Activated naive CD8-positive, alpha-beta T cell treated with anti-CD3 and anti-CD28 coated beads, Interleukin-2, amount 50 U/mL, for 24 hours (primary cell): ENCODE measurements around the gene TFDP1.
"Not testable (repeated sequence)": the region's sequence is repeated elsewhere in the genome, so short reads cannot be mapped to it uniquely, and the experiment has no call there.

ENCODE experiments used
- ATAC-seq: fragments of 150-1000 bp; cut with Tn5 transposase; one replicate; pipeline ENCODE4 v1.10.0; 2021
- DNase-seq: peaks from one replicate; pipeline ENCODE4 v3.0.0; 2021
- H3K27ac Mint-ChIP-seq: one replicate; pipeline ENCODE4 v1.8.0; 2021; ENCODE audit warnings: mild to moderate bottlenecking, mixed read lengths
- H3K27me3 Mint-ChIP-seq: one replicate; pipeline ENCODE4 v1.8.0; 2021; ENCODE audit warnings: mixed read lengths
- H3K36me3 Mint-ChIP-seq: one replicate; pipeline ENCODE4 v1.8.0; 2021; ENCODE audit warnings: low read depth, mixed read lengths
- H3K4me1 Mint-ChIP-seq: one replicate; pipeline ENCODE4 v1.8.0; 2021; ENCODE audit warnings: mixed read lengths
- H3K4me3 Mint-ChIP-seq: one replicate; pipeline ENCODE4 v1.8.0; 2021; ENCODE audit warnings: mild to moderate bottlenecking, moderate library complexity, mixed read lengths
- H3K9me3 Mint-ChIP-seq: one replicate; pipeline ENCODE4 v1.8.0; 2021; ENCODE audit warnings: mixed read lengths

TFDP1 gene

DNA sequence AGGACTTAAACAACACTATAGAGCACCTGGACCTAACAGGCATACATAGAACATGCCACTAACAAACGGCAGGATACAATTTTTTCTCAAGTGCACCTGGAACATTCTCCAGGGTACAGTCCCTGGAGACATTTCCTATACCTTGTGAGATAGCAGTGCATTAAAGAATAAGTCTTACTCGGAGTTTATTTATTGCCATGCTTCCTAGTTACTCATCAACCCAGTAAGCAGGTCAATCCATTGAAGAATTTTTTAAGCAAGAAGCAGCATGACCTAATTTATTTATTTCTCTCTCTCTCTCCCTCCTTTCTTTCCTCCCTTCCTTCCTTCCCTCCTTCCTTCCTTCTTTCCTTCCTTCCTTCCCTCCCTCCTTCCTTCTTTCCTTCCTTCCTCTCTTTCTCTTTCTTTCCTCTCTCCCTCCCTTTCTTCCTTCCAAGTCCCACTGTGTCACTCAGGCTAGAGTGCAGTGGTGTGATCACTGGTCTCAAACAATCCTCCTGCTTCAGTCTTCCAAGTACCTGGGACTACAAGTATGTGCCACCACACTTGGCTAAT, 6.6 kb upstream of the TFDP1 start:
- no peak for ATAC-seq
- Mint-ChIP-seq H3K4me1 (no peaks in the 10 kb centered on the region), H3K4me3 (no peak overlapping the region), H3K9me3 (peaks cover 18% of the 10 kb centered on the region), H3K27ac (no peak overlapping the region), H3K36me3 (no peaks in the 10 kb centered on the region), H3K27me3 (peaks cover 4% of the 10 kb centered on the region)
- no peak for DNase-seq

DNA sequence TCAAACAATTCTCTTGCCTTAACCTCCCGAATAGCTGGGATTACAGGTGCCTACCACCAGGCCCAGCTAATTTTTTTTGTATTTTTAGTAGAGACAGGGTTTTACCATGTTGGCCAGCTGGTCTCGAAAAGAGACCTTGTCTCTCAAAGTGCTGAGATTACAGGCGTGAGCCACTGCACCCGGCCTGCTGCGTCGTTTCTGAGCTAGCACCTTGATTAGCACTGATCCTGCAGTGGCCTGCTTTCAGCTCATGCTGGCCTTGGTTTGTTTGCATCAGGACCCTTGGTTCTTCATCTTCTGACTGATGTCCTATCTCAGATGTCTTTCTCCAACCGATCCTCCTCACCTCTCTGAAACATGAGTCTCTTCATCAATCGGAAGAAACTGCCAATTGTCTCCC, 4.9 kb upstream of the TFDP1 start:
- H3K27me3 Mint-ChIP-seq: peaks cover 4% of the 10 kb centered on the region
- no peak for ATAC-seq
- peaks cover 13% of the 10 kb centered on the region for H3K9me3 Mint-ChIP-seq
- DNase-seq: no peak
- no peaks in the 10 kb centered on the region for H3K36me3 Mint-ChIP-seq
- no peak overlapping the region for H3K27ac Mint-ChIP-seq
- H3K4me3 Mint-ChIP-seq: no peak overlapping the region
- peaks cover 4% of the 10 kb centered on the region for H3K4me1 Mint-ChIP-seq

DNA sequence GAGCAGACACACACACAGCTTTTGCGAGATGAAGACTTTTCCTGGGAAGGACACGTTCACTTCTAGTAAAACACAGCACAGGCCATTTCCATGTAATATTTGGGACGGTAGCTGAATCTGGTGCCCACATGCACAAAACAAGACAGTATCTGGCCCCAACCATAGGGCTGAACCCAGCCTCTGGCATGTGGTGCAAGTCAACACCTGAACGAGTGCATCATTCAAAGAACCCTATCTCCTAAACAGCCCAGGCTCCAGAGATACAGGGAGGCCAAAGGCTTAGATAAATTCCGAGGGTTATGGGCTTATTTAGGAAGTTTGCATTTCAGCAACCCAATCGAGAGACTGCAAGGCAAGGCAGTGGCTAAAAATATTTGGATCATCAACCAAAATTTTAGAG, 2.7 kb upstream of the TFDP1 start:
- Mint-ChIP-seq H3K27ac (no peak overlapping the region), H3K4me1 (peaks cover 17% of the 10 kb centered on the region), H3K9me3 (peaks cover 9% of the 10 kb centered on the region), H3K36me3 (peaks cover 15% of the 10 kb centered on the region), H3K4me3 (no peak overlapping the region), H3K27me3 (peaks cover under 1% of the 10 kb centered on the region)
- DNase-seq (no peak), ATAC-seq (no peak)

DNA sequence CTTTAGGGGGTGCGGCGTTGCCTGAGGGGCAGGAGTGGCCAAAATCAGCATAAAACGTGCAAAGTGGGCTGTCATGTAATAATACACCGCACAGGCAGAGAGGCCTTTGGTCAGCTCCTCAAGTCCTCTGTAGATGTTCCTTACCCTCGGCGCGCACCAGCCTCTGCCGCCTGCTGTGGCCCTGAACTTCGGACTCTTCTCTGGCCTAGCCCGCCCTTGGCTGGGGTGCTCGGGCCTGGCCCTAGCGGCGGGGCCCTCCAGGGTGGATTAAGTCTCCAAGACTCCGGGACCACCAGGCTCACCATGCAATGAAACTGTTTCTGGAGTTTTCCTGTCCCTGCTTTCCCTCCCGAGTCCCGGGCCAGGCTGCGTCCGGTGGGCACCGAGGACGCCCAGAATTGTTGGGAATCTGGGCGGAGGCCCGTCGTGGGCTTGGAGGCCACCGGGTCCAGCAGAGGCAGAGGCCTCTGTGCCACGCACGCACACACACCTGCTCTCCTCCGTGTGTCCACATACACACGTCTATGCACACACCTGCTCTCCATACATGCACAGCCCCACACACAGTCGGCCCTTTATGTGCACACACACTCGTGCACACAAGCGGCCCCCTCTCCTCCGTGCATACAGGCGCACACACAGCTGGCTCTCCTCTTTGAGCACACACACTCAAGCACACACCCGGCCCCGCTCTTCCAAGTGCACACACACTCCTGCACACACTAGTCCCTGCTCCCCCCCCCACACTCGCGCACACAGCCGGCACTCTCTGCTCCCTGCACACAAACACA, 1.5 kb upstream of the TFDP1 start:
- H3K36me3 Mint-ChIP-seq: peaks cover 25% of the 10 kb centered on the region
- no peaks in the 10 kb centered on the region for H3K9me3 Mint-ChIP-seq
- DNase-seq (no peak), ATAC-seq (no peak)
- H3K4me3 Mint-ChIP-seq: peak overlapping the region; percentile 60
- H3K27me3 Mint-ChIP-seq: no peaks in the 10 kb centered on the region
- peaks cover 28% of the 10 kb centered on the region for H3K4me1 Mint-ChIP-seq
- H3K27ac Mint-ChIP-seq: no peak overlapping the region

DNA sequence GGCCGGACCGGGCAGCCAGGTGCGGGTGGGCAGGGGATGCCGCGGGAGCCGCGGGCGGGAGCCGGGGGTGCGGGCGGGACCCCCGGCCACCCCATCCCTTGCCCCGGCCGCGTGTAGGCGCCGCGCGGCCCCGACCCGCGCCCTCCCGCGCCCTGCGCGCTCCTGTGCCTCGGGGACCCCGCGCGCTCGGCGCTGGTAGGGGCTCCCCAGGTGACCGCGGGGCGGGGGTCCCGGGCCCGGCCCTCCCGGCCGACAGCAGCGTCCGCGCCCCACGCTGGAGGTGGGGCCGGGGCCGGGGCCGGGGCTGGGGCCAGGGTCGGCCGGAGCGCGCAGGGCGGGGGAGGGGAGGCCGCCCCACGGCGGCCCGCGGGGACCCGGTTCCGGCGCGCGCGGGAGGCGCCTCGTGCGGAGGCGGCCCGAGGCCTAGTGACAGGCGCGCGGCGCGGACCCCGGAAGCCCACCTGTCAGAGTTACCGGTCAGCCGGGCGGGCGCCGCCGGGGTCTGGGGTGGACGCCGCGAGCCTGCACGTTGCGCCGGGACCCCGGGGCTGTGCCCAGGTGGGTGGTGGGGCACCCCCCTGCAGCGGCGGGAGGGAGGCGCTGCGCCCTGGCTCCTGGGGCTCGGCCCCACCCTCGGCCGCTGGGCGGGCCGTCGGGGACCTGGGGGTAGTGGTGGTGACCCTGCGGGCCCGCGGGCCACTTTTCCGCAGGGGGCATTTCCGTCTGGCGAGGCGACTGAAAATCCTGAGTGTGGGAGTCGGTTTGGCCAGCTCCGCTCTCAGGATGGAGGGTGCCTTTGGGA, 518 bp downstream of the TFDP1 start:
- H3K27ac Mint-ChIP-seq: peak overlapping the region; percentile 90
- DNase-seq: peak; percentile 39

DNA sequence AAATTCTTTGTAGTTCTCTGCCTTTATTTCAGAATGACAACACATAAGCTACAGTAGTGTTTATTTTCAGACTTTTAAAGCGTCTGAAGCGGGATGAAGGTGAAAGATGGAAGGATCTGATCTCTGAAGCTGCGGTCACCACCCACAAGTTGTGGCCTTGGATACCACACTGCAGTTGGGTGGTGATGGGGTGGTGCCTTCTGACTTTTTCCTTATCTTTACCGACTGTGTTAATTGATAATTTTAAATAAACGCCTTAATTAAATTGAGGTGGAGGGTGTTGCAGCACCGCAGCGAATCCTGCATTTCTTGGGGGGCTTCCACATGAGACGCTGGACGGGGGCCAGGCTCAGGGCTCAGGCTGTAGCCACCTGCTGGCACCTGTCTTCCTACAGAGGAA, 1.3 kb downstream of the TFDP1 start:
- DNase-seq (no peak), ATAC-seq (no peak)
- peak overlapping the region; percentile 87 for H3K4me3 Mint-ChIP-seq

More for the DNA sequence above, 518 bp downstream of the TFDP1 start:
- H3K27me3 Mint-ChIP-seq: no peaks in the 10 kb centered on the region
- peak overlapping the region; percentile 87 for H3K4me3 Mint-ChIP-seq
- peak; percentile 21 for ATAC-seq
- H3K9me3 Mint-ChIP-seq: no peaks in the 10 kb centered on the region
- peaks cover 37% of the 10 kb centered on the region for H3K4me1 Mint-ChIP-seq
- H3K36me3 Mint-ChIP-seq: peaks cover 39% of the 10 kb centered on the region

DNA sequence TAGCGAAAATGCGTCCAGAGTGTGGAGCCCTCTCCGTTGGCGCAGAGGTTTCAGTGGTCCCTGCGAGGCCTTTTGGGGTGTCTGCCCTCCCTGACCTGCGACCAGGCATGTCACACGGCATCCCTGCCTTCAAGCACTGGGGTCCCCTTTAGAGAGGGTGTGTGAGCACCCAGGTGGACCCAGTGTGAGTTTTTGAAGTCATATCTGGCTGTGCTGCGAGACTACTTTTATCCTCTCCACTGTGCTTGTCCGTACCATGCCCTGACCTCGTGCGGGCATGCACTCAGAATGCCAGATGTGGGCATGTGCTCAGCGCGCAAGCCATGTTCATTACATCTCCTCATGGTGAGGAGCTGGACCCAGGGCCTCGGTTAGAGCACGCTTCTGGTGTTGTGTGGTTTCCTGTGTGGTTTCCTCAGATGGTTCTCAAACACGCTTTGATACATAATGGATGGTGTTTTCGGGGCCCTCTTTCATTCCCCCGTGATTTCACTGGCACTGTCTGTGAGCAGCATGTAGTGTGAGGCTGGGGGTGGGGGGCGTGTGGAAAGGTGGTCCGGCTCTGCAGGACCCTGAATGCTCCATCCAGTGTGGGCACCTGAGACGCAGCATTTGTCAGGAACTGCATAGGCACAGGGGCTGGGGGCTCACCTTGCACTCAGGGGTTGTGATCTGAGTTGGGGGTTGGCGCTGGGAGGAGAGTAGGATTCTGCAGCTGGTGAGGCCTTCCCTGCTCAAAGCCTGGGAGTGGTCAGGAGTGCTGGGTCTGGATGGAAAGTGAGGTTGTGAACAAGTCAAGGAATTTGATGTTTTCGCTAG, 2.3 kb downstream of the TFDP1 start:
- Mint-ChIP-seq H3K36me3 (peaks cover 45% of the 10 kb centered on the region), H3K4me1 (peaks cover 41% of the 10 kb centered on the region), H3K27ac (peak overlapping the region; percentile 90), H3K27me3 (no peaks in the 10 kb centered on the region), H3K4me3 (peak overlapping the region; percentile 87), H3K9me3 (no peaks in the 10 kb centered on the region)
- DNase-seq (no peak), ATAC-seq (no peak)

More for the DNA sequence above, 1.3 kb downstream of the TFDP1 start:
- peaks cover 39% of the 10 kb centered on the region for H3K36me3 Mint-ChIP-seq
- H3K27me3 Mint-ChIP-seq: no peaks in the 10 kb centered on the region
- H3K27ac Mint-ChIP-seq: peak overlapping the region; percentile 90
- peaks cover 37% of the 10 kb centered on the region for H3K4me1 Mint-ChIP-seq
- no peaks in the 10 kb centered on the region for H3K9me3 Mint-ChIP-seq

DNA sequence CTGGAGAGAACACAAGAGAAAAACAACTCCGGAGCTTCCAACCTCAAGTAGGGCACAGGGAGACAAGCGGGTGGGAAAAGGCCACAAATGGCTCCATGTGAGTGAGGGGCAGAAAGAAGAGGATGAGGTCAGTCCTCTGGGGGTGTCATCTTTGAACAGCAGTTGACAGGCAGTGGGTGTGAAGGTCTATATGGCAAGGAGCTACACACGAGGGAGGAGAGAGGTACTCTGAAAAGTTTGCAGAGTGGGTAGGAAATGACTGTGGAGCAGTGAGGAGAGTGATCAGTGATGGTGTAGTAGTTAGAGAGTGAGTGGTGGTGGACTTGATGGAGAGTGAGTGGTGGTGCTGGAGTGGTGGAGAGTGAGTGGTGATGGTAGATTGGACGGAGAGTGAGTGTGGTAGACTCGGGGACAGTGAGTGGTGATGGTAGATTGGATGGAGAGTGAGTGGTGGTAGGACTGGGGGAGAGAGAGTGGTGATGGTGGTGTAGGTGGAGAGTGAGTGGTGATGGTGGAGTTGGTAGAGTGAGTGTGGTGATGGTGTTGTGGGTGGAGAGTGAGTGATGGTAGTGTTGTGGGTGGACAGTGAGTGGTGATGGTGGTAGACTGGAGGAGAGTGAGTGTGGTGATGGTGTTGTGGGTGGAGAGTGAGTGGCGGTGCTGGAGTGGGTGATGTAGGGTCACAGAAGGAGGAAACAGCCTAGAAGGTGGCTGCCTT, 4.0 kb downstream of the TFDP1 start:
- H3K36me3 Mint-ChIP-seq: peaks cover 53% of the 10 kb centered on the region

DNA sequence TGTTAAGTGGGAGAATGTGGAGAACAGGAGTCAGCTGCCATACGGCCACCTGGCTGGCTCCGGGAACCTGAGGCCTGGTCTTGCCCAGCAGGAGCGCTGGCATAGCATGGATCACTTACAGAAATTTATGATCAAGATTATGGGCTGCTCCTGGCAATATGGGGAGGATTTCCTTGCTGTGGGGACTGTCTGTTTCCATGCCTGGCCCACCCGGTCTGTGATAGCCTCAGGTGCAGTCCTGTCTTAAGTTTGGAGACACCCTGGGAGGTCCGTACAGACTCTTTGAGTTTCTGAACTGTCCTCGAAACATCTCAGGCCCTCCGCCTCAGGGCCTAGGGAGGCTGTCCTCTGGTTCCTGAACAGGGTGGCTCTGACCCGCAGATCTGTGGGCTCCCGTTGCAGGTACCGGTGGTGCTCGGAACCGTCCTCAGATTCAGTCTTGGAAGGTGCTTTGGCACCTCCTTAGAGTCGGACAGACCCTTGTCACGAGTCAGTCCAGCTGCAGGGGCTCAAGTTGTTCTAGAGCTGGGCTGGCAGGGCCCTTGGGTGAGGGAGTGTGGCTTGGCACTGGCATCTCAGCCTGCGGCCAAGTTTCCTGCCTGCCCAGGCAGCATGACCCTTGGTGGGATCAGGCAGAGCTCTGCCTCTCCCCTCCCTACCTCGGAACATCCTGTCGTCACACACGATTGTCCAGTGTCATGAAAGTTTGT, 4.9 kb downstream of the TFDP1 start:
- no peak overlapping the region for H3K4me3 Mint-ChIP-seq

More for the DNA sequence above, 4.0 kb downstream of the TFDP1 start:
- ATAC-seq (no peak), DNase-seq (no peak)
- Mint-ChIP-seq H3K4me3 (no peak overlapping the region), H3K4me1 (peaks cover 41% of the 10 kb centered on the region), H3K27me3 (no peaks in the 10 kb centered on the region), H3K9me3 (no peaks in the 10 kb centered on the region), H3K27ac (peak overlapping the region; percentile 37)

DNA sequence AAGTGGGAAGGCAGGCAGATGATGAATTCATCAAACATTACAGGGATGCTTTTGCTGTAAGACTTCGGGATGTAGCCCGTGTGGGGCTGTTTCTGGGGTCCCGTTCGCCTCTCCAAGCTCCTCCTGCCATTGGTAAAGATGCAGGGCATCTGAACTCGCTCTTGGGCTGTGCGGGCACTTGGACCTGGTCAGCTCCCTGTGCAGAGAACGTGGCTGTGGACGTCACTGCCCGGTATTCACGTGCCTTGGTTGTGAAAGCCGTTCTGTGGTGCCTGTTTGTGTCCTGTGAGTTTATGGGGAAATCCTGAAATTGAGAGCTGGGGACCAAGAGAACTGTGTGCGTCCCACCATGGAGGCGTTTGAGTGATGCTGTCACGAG, 5.4 kb downstream of the TFDP1 start:
- peaks cover 37% of the 10 kb centered on the region for H3K4me1 Mint-ChIP-seq
- no peak overlapping the region for H3K4me3 Mint-ChIP-seq
- no peaks in the 10 kb centered on the region for H3K27me3 Mint-ChIP-seq
- ATAC-seq: no peak
- DNase-seq: no peak
- no peaks in the 10 kb centered on the region for H3K9me3 Mint-ChIP-seq
- no peak overlapping the region for H3K27ac Mint-ChIP-seq
- peaks cover 57% of the 10 kb centered on the region for H3K36me3 Mint-ChIP-seq

More for the DNA sequence above, 4.9 kb downstream of the TFDP1 start:
- Mint-ChIP-seq H3K4me1 (peaks cover 37% of the 10 kb centered on the region), H3K9me3 (no peaks in the 10 kb centered on the region), H3K27me3 (no peaks in the 10 kb centered on the region), H3K27ac (no peak overlapping the region), H3K36me3 (peaks cover 53% of the 10 kb centered on the region)
- ATAC-seq (no peak), DNase-seq (no peak)

DNA sequence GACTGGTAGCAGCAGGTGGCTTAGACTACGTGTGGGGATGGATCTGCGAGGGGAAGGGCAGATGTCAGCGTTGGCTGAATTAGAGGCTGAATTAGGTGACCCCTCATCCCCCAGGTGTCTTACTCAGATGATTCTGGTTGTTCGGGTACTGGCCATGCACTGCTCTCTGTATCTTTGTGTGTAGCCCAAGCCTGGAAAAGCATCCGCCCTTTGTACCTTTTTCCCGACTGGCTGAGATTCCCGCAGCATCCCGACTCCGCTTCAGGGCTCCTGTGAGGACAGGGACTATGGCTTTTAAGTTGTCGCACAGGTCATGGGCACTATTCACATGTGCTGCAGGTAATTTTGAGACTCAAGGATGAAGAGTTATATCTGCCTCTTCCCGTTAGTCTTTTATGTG, 7.2 kb downstream of the TFDP1 start:
- Mint-ChIP-seq H3K4me1 (peaks cover 25% of the 10 kb centered on the region), H3K36me3 (peaks cover 57% of the 10 kb centered on the region), H3K4me3 (no peak overlapping the region), H3K27me3 (no peaks in the 10 kb centered on the region), H3K27ac (no peak overlapping the region), H3K9me3 (no peaks in the 10 kb centered on the region)
- ATAC-seq (no peak), DNase-seq (no peak)

DNA sequence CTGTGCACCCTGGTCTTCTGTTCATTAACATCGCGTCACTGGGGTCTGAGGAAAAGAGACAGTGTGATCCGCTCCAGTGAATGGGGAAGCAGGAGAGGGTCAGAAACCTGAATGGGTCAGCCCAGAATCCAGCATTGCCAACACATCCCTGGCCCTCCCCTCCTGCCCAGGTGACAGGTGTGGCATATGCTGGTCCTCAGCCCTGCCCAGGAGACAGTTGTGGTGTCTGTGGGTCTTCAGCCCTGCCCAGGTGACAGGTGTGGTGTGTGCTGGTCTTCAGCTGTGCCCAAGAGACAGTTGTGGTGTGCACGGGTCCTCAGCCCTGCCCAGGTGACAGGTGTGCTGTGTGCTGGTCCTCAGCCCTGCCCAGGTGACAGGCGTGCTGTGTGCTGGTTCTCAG, 8.0 kb downstream of the TFDP1 start:
- no peak for DNase-seq

DNA sequence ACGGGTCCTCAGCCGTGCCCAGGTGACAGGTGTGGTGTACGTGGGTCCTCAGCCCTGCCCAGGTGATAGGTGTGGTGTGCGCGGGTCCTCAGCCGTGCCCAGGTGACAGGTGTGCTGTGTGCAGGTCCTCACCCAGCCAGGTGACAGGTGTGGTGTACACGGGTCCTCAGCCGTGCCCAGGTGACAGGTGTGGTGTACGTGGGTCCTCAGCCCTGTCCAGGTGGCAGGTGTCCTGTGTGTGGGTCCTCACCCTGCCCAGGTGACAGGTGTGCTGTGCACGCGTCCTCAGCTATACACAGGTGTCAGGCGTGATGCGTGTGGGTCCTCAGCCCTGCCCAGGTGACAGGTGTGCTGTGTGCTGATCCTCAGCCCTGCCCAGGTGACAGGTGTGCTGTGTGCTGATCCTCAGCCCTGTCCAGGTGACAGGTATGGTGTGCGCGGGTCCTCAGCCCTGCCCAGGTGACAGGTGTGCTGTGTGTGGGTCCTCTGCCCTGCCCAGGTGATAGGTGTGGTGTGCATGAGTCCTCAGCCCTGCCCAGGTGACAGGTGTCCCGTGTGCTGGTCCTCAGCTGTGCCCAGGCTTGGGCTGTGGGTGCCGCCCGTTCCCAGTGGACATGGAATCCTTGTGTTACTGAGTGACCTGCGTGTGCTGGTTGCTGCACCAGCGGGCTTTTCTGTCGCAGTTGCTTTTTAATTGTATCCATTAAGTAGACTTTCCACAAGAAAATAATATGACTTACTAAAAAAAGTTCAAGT, 9.7 kb downstream of the TFDP1 start:
- not testable (repeated sequence) for DNase-seq, H3K27ac Mint-ChIP-seq, H3K9me3 Mint-ChIP-seq, H3K27me3 Mint-ChIP-seq, H3K4me1 Mint-ChIP-seq, H3K4me3 Mint-ChIP-seq, ATAC-seq
- peaks cover 57% of the 10 kb centered on the region for H3K36me3 Mint-ChIP-seq

More for the DNA sequence above, 8.0 kb downstream of the TFDP1 start:
- Mint-ChIP-seq H3K27ac (no peak overlapping the region), H3K4me3 (no peak overlapping the region), H3K4me1 (peaks cover 16% of the 10 kb centered on the region), H3K27me3 (no peaks in the 10 kb centered on the region), H3K36me3 (peaks cover 55% of the 10 kb centered on the region), H3K9me3 (no peaks in the 10 kb centered on the region)
- ATAC-seq: no peak
